Activated T-cell treated with anti-CD3 and anti-CD28 coated beads, Interleukin-2, amount 50 U/mL, for 48 hours (primary cell): Measurements from ENCODE around the gene OR5D13.

Source experiments
- DNase-seq, 2 experiments: peaks; one replicate each; pipeline ENCODE4 v3.0.0-alpha.2; 2020

The OR5D13 gene

GRCh38 chr11:55773138-55773537 lies at the start of gene OR5D13:
Gene OR5D13, plus strand, starts transcription at chr11:55773438. Its CDS starts 0 bp downstream, at chr11:55773438.
- no peak for DNase-seq

- DNase-seq = no peak
Measured at GRCh38 chr11:55726715-55727324, 46.4 kb upstream of the OR5D13 start.

- no peak for DNase-seq
Measured at GRCh38 chr11:55732936-55733335, 40.3 kb upstream of the OR5D13 start.

- DNase-seq = no peak
Measured at GRCh38 chr11:55791606-55792005, 18.4 kb downstream of the OR5D13 start.

- no peak for DNase-seq
Measured at GRCh38 chr11:55793321-55793720, 20.1 kb downstream of the OR5D13 start.

- no peak for DNase-seq
Measured at GRCh38 chr11:55795256-55795655, 22.0 kb downstream of the OR5D13 start, which contains the start of gene OR5D14. Gene OR5D14, plus strand, starts transcription at chr11:55795556. Its CDS starts 0 bp downstream, at chr11:55795556.

- DNase-seq = no peak
Measured at GRCh38 chr11:55806248-55806647, 33.0 kb downstream of the OR5D13 start.

- no peak for DNase-seq
Measured at GRCh38 chr11:55811067-55811466, 37.8 kb downstream of the OR5D13 start, which contains the start of gene OR5L1. Gene OR5L1, plus strand, starts transcription at chr11:55811367. Its CDS starts 100 bp downstream, at chr11:55811467.

- DNase-seq = no peak
Measured at GRCh38 chr11:55819330-55819729, 46.1 kb downstream of the OR5D13 start, which contains the start of gene OR5D18. Gene OR5D18, plus strand, starts transcription at chr11:55819630. Its CDS starts 0 bp downstream, at chr11:55819630.
